ENCODE measurements around the gene LRRC36. TPM values are rescaled to one million over a fixed set of nuclear protein-coding genes. Genes with fewer than 3 reads are reported as not detected.
A peak's percentile ranks its signal among the peaks of the same experiment; 100 is the strongest.
"Not testable (repeated sequence)": the region's sequence is repeated elsewhere in the genome, so short reads cannot be mapped to it uniquely, and the experiment has no call there.

LRRC36 gene
- total and polyA plus RNA-seq, 2 of the 13 experiments (the other 11 are each of a cell fraction or from before 2014, with no cell fraction given), result 0.12 to 0.15 TPM

DNA sequence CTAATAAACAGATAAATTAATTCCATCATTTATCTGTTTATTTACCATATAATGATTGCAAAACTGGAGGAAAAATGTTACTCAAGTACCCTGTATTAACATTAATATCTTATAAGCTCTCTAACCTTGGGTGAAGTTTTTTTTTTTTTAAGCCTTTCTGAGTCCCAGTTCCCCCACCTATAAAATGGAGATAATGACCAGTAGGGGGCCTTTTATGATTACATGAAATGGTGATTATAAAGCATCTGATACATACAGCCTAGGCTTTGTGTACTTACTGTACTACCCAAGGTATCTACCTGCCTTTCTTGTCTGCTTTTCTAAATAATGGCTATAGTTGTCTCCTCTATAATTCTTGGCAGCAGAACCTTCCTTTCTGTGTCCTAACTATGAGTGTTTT, 22.6 kb downstream of the LRRC36 start (continued):
- TF ChIP-seq, protein P1, sequence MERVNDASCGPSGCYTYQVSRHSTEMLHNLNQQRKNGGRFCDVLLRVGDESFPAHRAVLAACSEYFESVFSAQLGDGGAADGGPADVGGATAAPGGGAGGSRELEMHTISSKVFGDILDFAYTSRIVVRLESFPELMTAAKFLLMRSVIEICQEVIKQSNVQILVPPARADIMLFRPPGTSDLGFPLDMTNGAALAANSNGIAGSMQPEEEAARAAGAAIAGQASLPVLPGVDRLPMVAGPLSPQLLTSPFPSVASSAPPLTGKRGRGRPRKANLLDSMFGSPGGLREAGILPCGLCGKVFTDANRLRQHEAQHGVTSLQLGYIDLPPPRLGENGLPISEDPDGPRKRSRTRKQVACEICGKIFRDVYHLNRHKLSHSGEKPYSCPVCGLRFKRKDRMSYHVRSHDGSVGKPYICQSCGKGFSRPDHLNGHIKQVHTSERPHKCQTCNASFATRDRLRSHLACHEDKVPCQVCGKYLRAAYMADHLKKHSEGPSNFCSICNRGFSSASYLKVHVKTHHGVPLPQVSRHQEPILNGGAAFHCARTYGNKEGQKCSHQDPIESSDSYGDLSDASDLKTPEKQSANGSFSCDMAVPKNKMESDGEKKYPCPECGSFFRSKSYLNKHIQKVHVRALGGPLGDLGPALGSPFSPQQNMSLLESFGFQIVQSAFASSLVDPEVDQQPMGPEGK (CRISPR knock-in tag; IDR thresholded peaks at IDR 0.05), result 0 out of 2 replicates have a peak, but pooled peaks have one; percentile 17
- TF ChIP-seq, protein P2, sequence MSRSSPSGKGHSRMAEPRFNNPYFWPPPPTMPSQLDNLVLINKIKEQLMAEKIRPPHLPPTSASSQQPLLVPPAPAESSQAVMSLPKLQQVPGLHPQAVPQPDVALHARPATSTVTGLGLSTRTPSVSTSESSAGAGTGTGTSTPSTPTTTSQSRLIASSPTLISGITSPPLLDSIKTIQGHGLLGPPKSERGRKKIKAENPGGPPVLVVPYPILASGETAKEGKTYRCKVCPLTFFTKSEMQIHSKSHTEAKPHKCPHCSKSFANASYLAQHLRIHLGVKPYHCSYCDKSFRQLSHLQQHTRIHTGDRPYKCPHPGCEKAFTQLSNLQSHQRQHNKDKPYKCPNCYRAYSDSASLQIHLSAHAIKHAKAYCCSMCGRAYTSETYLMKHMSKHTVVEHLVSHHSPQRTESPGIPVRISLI (CRISPR knock-in tag; IDR thresholded peaks at IDR 0.05; ENCODE audit: borderline replicate concordance), result peak; percentile 49; the same call in 1 of the 2 replicates
- TF ChIP-seq ARID3A (IDR thresholded peaks at IDR 0.05; ENCODE audit: low read depth, low read length), result peak; percentile 83; the same call in 1 of the 2 replicates

DNA sequence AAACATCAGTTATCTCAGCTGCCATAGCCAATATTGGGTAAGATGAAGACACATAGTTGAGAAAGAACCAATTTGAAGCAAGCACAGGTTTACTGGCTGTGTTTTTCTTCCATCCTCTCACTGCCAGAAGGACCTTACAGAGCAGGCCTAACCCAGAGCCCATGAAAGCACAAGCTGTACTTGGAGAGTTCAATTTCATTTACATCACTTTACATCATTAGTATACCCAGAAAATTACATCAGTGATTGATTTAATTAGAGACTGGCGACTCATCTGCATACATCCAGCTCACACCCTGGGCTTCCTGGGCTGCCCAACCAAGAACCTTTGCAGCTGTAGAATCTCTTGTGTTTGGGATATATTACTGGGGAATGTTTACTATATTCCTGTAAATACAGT, 23.7 kb downstream of the LRRC36 start:
- in situ Hi-C loops (cut with HindIII; ENCODE audit: extremely low pct_ligation_motif_present, low pct_unique_long_range_greater_than_20kb), result no loop called here
- ATAC-seq (no peak), FAIRE-seq (no peak), DNase-seq (ENCODE audit: low spot score) (no peak)
- TF ChIP-seq, protein P3, sequence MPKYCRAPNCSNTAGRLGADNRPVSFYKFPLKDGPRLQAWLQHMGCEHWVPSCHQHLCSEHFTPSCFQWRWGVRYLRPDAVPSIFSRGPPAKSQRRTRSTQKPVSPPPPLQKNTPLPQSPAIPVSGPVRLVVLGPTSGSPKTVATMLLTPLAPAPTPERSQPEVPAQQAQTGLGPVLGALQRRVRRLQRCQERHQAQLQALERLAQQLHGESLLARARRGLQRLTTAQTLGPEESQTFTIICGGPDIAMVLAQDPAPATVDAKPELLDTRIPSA (CRISPR knock-in tag; IDR thresholded peaks at IDR 0.05; ENCODE audit: borderline replicate concordance), result no peak
- ChIA-PET CTCF (ENCODE audit: low intra/inter-chr PET ratio, low total read pairs) (no interaction called here), POLR2A (interaction anchor here (0.6 kb wide), 1 partner anchor 24 kb away, joined by 4 read pairs; the partner anchor contains the start of genes KCTD19 and LRRC36)
- intact Hi-C loops (cut with micrococcal nuclease; ENCODE audit: unreplicated experiment), result no loop called here
- Histone ChIP-seq H3K4me1 (ENCODE audit: insufficient read depth, low read length) (peaks cover 29% of the 10 kb centered on the region), H3K79me2 (ENCODE audit: insufficient read depth, low read length) (no peaks in the 10 kb centered on the region), H3K4me3 (replicated peaks in 1 of 3; ENCODE audit: insufficient read depth in 1 of 3, low read depth in 2 of 3, low read length in 3 of 3) (no peak overlapping the region), H3K9me3 (ENCODE audit: low read length) (no peaks in the 10 kb centered on the region), H4K20me1 (ENCODE audit: insufficient read depth, low read length) (no peaks in the 10 kb centered on the region), H3K27me3 (ENCODE audit: control insufficient read depth in 1 of 2, insufficient read depth in 2 of 2, low read length in 2 of 2) (no peaks in the 10 kb centered on the region), H3K9ac (ENCODE audit: insufficient read depth, low read depth, low read length) (no peak overlapping the region), H3K27ac (ENCODE audit: extremely low read length, insufficient read depth, low read length) (no peak overlapping the region), H3K4me2 (ENCODE audit: low read depth, low read length) (no peak overlapping the region), H3K36me3 (replicated peaks in 1 of 2; ENCODE audit: control insufficient read depth in 1 of 2, insufficient read depth in 2 of 2, low read length in 2 of 2) (no peaks in the 10 kb centered on the region), H2AFZ (ENCODE audit: low read length) (no peak overlapping the region)
- no TSS peak for BruUV-seq (replicated peaks)
- 75% methylated on average over 1 of the region's 1 CpG for WGBS (ENCODE audit: low lambda C conversion rate)

- 91% methylated on average over 3 of the region's 3 CpGs for WGBS (ENCODE audit: low lambda C conversion rate)
- H3K79me2 ChIP-seq (ENCODE audit: insufficient read depth, low read length); POLR2A ChIA-PET; H4K20me1 ChIP-seq (ENCODE audit: insufficient read depth, low read length); H3K4me2 ChIP-seq (ENCODE audit: low read depth, low read length); H2AFZ ChIP-seq (ENCODE audit: low read length); H3K36me3 ChIP-seq (replicated peaks in 1 of 2; ENCODE audit: control insufficient read depth in 1 of 2, insufficient read depth in 2 of 2, low read length in 2 of 2); H3K9ac ChIP-seq (ENCODE audit: insufficient read depth, low read depth, low read length); intact Hi-C loops (cut with micrococcal nuclease; ENCODE audit: unreplicated experiment); ATAC-seq; in situ Hi-C loops (cut with HindIII; ENCODE audit: extremely low pct_ligation_motif_present, low pct_unique_long_range_greater_than_20kb); CTCF ChIA-PET (ENCODE audit: low intra/inter-chr PET ratio, low total read pairs); FAIRE-seq; H3K27me3 ChIP-seq (ENCODE audit: control insufficient read depth in 1 of 2, insufficient read depth in 2 of 2, low read length in 2 of 2); H3K9me3 ChIP-seq (ENCODE audit: low read length); DNase-seq (ENCODE audit: low spot score); H3K4me3 ChIP-seq (replicated peaks in 1 of 3; ENCODE audit: insufficient read depth in 1 of 3, low read depth in 2 of 3, low read length in 3 of 3); BruUV-seq (replicated peaks); H3K27ac ChIP-seq (ENCODE audit: extremely low read length, insufficient read depth, low read length): not testable (repeated sequence)
- H3K4me1 ChIP-seq (ENCODE audit: insufficient read depth, low read length), result peaks cover 13% of the 10 kb centered on the region
Measured at GRCh38 chr16:67352463-67352862, 25.8 kb downstream of the LRRC36 start.
